ENCODE data around the gene PRR36. TPM values are rescaled to one million over a fixed set of nuclear protein-coding genes. Genes with fewer than 3 reads are reported as not detected.

Gene PRR36
- polyA plus RNA-seq, 2 of the 4 experiments (the other 2 are of a cell fraction): 0.04 to 0.35 TPM

DNA sequence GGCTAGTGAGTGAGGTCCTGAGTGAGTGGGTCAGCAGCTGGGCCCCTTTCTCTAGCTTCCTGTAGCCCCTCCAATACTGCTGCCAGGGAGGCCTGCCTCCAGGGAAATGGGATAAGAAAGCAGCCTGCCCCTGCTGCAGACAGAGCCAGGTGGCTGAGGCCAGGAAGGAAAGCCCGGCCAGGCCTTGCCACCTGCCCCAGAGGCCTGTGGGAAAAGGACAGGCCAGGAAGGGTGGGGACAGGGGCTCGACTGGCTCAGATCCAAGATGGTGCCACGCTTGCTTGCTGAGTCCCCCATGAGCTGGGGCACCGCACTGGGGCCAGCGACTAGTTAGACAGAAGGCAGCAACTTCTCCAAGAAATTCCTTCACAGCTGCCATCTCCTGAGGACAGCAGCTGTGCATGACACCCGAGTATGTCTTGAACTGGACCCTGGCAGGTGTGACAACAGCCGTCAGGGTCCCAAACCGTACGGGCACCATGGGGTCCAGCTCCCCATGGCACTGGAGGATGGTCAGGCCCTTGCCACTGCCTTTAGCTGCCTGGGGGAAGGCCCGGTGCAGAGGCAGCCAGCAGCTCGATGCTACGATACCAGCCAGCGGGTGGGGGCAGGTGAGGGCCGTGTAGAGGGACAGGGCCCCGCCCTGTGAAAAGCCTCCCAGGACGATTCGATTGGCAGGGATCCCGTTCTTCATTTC, 5.1 kb upstream of the PRR36 start (continued):
- TF ChIP-seq, protein P1, sequence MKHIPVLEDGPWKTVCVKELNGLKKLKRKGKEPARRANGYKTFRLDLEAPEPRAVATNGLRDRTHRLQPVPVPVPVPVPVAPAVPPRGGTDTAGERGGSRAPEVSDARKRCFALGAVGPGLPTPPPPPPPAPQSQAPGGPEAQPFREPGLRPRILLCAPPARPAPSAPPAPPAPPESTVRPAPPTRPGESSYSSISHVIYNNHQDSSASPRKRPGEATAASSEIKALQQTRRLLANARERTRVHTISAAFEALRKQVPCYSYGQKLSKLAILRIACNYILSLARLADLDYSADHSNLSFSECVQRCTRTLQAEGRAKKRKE (CRISPR knock-in tag; IDR thresholded peaks at IDR 0.05; ENCODE audit: low read depth): no peak

DNA sequence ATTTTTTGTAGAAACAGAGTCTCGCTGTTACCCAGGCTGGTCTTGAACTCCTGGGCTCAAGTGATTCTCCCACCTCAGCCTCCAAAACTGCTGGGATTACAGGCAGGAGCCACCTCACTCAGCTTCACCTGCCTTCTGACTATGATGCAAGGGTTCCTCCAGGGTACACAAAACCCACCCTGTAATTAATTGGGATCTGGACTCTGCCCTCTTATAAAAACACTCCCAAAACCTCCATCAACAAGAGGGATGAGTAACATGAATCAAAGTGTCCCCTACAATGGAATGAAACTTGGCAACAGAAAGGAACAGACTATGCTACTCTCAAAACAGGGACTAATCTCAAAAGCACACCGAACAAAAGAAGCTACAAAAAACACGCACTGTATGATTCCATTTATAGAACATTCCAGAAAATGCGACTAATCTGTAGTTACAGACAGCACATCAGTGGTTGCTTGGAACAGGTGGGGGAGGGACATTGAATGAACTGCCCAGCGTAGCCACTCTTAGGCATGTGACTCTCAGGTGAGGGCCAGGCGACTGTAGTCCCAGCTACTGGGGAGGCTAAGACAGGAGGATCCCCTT, 3.2 kb upstream of the PRR36 start:
- H3K4me2 ChIP-seq: no peak overlapping the region
- CTCF ChIA-PET: interaction anchor here (1.0 to 2.4 kb wide), 3 partner anchors 8 to 26 kb away, joined by 4 to 6 read pairs (median 5); partner anchors contain the start of gene MAP2K7
- no peak overlapping the region for H3K27ac ChIP-seq
- DNase-seq (ENCODE audit: low read depth in 1 of 2, low spot score in 1 of 2) (no peak), ATAC-seq (no peak), FAIRE-seq (no peak)
- TF ChIP-seq PHF8 (IDR thresholded peaks at IDR 0.05; ENCODE audit: borderline replicate concordance, low read depth) (no peak), KDM5A (IDR thresholded peaks at IDR 0.05) (no peak), ZSCAN20 (CRISPR knock-in tag; IDR thresholded peaks at IDR 0.05) (no peak), RFX5 (IDR thresholded peaks at IDR 0.05) (no peak), POLR2AphosphoS2 (conservative IDR thresholded peaks at IDR 0.05; ENCODE audit: low read length) (no peak), NPAS2 (CRISPR knock-in tag; IDR thresholded peaks at IDR 0.05; ENCODE audit: borderline replicate concordance) (no peak), CEBPB (IDR thresholded peaks at IDR 0.05) (no peak), NR3C1 (IDR thresholded peaks at IDR 0.05) (no peak), HOXB13 (CRISPR knock-in tag; IDR thresholded peaks at IDR 0.05; ENCODE audit: low read depth) (no peak), ZFP36 (IDR thresholded peaks at IDR 0.05; ENCODE audit: borderline replicate concordance, partially characterized antibody) (no peak), ESRRA (IDR thresholded peaks at IDR 0.05; ENCODE audit: borderline replicate concordance, low read length) (no peak), TP53 (CRISPR knock-in tag; IDR thresholded peaks at IDR 0.05) (no peak)
- TF ChIP-seq, protein P2, sequence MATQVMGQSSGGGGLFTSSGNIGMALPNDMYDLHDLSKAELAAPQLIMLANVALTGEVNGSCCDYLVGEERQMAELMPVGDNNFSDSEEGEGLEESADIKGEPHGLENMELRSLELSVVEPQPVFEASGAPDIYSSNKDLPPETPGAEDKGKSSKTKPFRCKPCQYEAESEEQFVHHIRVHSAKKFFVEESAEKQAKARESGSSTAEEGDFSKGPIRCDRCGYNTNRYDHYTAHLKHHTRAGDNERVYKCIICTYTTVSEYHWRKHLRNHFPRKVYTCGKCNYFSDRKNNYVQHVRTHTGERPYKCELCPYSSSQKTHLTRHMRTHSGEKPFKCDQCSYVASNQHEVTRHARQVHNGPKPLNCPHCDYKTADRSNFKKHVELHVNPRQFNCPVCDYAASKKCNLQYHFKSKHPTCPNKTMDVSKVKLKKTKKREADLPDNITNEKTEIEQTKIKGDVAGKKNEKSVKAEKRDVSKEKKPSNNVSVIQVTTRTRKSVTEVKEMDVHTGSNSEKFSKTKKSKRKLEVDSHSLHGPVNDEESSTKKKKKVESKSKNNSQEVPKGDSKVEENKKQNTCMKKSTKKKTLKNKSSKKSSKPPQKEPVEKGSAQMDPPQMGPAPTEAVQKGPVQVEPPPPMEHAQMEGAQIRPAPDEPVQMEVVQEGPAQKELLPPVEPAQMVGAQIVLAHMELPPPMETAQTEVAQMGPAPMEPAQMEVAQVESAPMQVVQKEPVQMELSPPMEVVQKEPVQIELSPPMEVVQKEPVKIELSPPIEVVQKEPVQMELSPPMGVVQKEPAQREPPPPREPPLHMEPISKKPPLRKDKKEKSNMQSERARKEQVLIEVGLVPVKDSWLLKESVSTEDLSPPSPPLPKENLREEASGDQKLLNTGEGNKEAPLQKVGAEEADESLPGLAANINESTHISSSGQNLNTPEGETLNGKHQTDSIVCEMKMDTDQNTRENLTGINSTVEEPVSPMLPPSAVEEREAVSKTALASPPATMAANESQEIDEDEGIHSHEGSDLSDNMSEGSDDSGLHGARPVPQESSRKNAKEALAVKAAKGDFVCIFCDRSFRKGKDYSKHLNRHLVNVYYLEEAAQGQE (IDR thresholded peaks at IDR 0.05): no peak
- H3K9me3 ChIP-seq: no peaks in the 10 kb centered on the region
- WGBS (ENCODE audit: missing lambda C conversion rate): 60% methylated on average over 6 of the region's 6 CpGs
- POLR2A ChIA-PET: no interaction called here
- H3K4me3 ChIP-seq: no peak overlapping the region
- H3K4me1 ChIP-seq: peaks cover 11% of the 10 kb centered on the region; the same call in 2 of the 3 replicates

DNA sequence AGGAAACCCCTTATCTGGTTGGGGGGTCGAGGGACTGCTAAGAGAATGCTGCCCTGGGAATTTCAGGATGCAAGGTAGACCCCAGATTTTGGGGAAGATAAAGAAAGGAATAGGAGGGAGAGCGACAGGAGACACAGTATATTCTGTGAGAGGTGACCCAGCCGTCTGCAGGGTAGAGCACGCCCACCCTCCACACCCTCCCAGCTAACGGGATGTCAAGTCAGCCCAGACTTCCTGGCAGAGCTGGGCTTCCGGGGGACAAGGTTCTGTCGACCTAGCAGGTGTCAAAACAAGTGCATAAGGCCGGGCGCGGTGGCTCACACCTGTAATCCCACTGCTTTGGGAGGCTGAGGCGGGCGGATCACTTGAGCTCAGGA, 695 bp upstream of the PRR36 start:
- ChIA-PET POLR2A (interaction anchor here (1.0 kb wide), 1 partner anchor 13 kb away, joined by 3 read pairs; the partner anchor contains the start of gene LRRC8E), CTCF (interaction anchor here (1.1 to 1.9 kb wide), 4 partner anchors 13 to 70 kb away, joined by 3 to 5 read pairs (median 4); no protein-coding TSS in a partner anchor)
- peak overlapping the region; percentile 99 for H3K4me2 ChIP-seq
- TF ChIP-seq FOSB (CRISPR knock-in tag; IDR thresholded peaks at IDR 0.05) (no peak), RCOR1 (IDR thresholded peaks at IDR 0.05; ENCODE audit: low read depth, low read length) (no peak), GATA3 (IDR thresholded peaks at IDR 0.05; ENCODE audit: borderline replicate concordance) (no peak), CHD2 (IDR thresholded peaks at IDR 0.05; ENCODE audit: low read length, partially characterized antibody) (no peak), RNF2 (IDR thresholded peaks at IDR 0.05; ENCODE audit: borderline replicate concordance, low read depth) (no peak), FOSL2 (IDR thresholded peaks at IDR 0.05) (no peak), FOSL2 (CRISPR knock-in tag; IDR thresholded peaks at IDR 0.05) (no peak), HOXB5 (CRISPR knock-in tag; IDR thresholded peaks at IDR 0.05) (no peak), EHF (CRISPR knock-in tag; IDR thresholded peaks at IDR 0.05) (no peak), CEBPB (IDR thresholded peaks at IDR 0.05) (no peak), SREBF2 (IDR thresholded peaks at IDR 0.05) (no peak), RAD21 (conservative IDR thresholded peaks at IDR 0.05 in 1 of 2, IDR thresholded peaks at IDR 0.05 in 1 of 2) (no peak)
- TF ChIP-seq, protein P3, sequence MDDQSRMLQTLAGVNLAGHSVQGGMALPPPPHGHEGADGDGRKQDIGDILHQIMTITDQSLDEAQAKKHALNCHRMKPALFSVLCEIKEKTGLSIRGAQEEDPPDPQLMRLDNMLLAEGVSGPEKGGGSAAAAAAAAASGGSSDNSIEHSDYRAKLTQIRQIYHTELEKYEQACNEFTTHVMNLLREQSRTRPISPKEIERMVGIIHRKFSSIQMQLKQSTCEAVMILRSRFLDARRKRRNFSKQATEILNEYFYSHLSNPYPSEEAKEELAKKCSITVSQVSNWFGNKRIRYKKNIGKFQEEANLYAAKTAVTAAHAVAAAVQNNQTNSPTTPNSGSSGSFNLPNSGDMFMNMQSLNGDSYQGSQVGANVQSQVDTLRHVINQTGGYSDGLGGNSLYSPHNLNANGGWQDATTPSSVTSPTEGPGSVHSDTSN (IDR thresholded peaks at IDR 0.05): no peak
- TF ChIP-seq, protein P4, sequence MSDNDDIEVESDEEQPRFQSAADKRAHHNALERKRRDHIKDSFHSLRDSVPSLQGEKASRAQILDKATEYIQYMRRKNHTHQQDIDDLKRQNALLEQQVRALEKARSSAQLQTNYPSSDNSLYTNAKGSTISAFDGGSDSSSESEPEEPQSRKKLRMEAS (IDR thresholded peaks at IDR 0.05): no peak
- no peak overlapping the region; the same call in 2 of the 3 replicates for H3K4me3 ChIP-seq
- no peak for FAIRE-seq
- 55% methylated on average over 7 of the region's 12 CpGs for WGBS (ENCODE audit: missing lambda C conversion rate)
- ATAC-seq: no peak
- peaks cover 27% of the 10 kb centered on the region for H3K4me1 ChIP-seq
- no peaks in the 10 kb centered on the region for H3K9me3 ChIP-seq
- DNase-seq (ENCODE audit: low read depth in 1 of 2, low spot score in 1 of 2): no peak
- H3K27ac ChIP-seq: peak overlapping the region in 1 of 2 experiments; percentile 87; a peak in 3 of 6 replicates
